Activated T-cell treated with anti-CD3 and anti-CD28 coated beads, Interleukin-2, amount 50 U/mL, for 72 hours (primary cell): ENCODE results near the gene CNEP1R1. TPM values are rescaled to one million over a fixed set of nuclear protein-coding genes. Genes with fewer than 3 reads are reported as not detected.

ENCODE experiments used
- ATAC-seq, 2 donors: fragments of 150-1000 bp; cut with Tn5 transposase; replicated peaks in 1 of 2; 2 replicates each; pipeline ENCODE4 v1.10.0; 2021; ENCODE audit warnings: moderate library complexity in 2 of 2, mild to moderate bottlenecking in 1 of 2
- DNase-seq, 2 donors: peaks; one replicate each; pipeline ENCODE4 v3.0.0; 2021 to 2022; ENCODE audit warnings: mixed read lengths in 1 of 2
- H3K27ac Mint-ChIP-seq: one replicate; pipeline ENCODE4 v1.8.0; 2022; ENCODE audit warnings: mild to moderate bottlenecking, moderate library complexity, mixed read lengths
- H3K27me3 Mint-ChIP-seq: one replicate; pipeline ENCODE4 v1.8.0; 2022; ENCODE audit warnings: low read depth, mixed read lengths
- H3K36me3 Mint-ChIP-seq, 2 donors: one replicate each; pipeline ENCODE4 v1.8.0; 2022; ENCODE audit warnings: mixed read lengths in 2 of 2, mild to moderate bottlenecking in 1 of 2; ENCODE audit not compliant: insufficient read depth in 2 of 2
- H3K4me1 Mint-ChIP-seq: one replicate; pipeline ENCODE4 v1.8.0; 2022; ENCODE audit warnings: low read depth, mixed read lengths
- H3K4me3 Mint-ChIP-seq, 2 donors: one replicate each; pipeline ENCODE4 v1.8.0; 2022; ENCODE audit warnings: mild to moderate bottlenecking in 2 of 2, mixed read lengths in 2 of 2, moderate library complexity in 2 of 2
- H3K9me3 Mint-ChIP-seq, 2 donors: one replicate each; pipeline ENCODE4 v1.8.0; 2022; ENCODE audit warnings: mixed read lengths in 2 of 2
- total RNA-seq, 2 donors: library from RNA; stranded (reverse); gene quantifications; one replicate each; pipeline ENCODE4 v1.2.3, GENCODE V29; 2022

Gene CNEP1R1, protein sequence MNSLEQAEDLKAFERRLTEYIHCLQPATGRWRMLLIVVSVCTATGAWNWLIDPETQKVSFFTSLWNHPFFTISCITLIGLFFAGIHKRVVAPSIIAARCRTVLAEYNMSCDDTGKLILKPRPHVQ
- 10 to 100 TPM; 28.6 to 30.8 TPM for total RNA-seq

DNA sequence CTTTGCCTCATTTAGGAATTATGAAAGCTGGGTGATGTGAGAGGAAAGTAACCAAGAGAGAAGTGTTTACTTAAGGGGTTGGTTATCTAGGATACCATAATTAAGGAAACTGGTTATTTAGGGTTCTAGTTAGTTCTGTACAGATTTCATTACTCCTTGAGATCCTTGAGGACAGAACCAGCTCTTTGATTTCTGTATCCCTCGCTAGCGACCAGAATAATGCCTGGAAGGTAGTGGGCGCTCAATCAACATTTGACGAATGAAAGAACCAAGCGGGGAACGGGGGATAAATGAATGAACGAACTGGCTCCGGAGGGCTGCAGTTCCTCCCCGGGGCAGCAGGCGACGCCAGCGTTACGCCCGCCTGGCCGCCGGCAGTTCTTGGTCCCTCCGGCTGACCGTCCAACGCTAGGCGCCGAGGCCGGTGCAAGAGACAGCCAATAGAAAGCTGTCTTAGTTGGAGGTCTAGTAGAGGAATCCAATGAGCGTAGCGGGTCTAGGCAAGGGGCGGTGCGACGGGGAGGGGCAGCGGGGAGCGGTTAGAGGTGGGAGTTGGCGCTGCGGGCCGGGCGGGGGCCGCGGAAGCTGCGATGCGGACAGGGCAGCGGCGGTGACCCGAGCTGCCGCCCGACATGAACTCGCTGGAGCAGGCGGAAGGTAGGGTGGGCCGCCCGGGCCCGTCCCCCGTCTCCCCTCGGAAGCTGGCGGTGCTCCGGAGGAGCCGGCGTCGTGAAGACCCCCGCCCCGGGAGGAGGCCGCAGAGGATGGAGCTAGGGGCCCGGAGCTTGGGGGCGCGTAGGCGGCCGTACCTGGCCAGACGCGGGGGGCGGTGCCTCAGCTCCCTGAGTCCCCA is at the start of gene CNEP1R1:
CNEP1R1 (plus strand) TSS at position 542 of the 853 bp plus-strand sequence; CDS start at position 633, 91 bp downstream.
- H3K27me3 Mint-ChIP-seq, result no peaks in the 10 kb centered on the region
- H3K27ac Mint-ChIP-seq, result peak within 1 kb of the TSS; percentile 93
- ATAC-seq (peak; percentile 100), DNase-seq (peak; percentile 95)
- peaks cover 30% of the 10 kb centered on the region for H3K4me1 Mint-ChIP-seq
- H3K36me3 Mint-ChIP-seq, result peaks cover 0 to 6% of the 10 kb centered on the region in 2 donors
- H3K9me3 Mint-ChIP-seq, result no peaks in the 10 kb centered on the region
- peak within 1 kb of the TSS; percentile 84 to 96 for H3K4me3 Mint-ChIP-seq

- Mint-ChIP-seq H3K27me3 (no peaks in the 10 kb centered on the region), H3K9me3 (peaks cover 0 to 5% of the 10 kb centered on the region in 2 donors), H3K36me3 (no peaks in the 10 kb centered on the region), H3K27ac (no peak overlapping the region), H3K4me3 (no peak overlapping the region), H3K4me1 (no peaks in the 10 kb centered on the region)
- ATAC-seq (no peak), DNase-seq (no peak)
These were observed 47.6 kb upstream of the CNEP1R1 start for GRCh38 chr16:49977427-49977826.

GRCh38 chr16:49978569-49979326 is 46.3 kb upstream of the CNEP1R1 start:
- no peak overlapping the region for H3K27ac Mint-ChIP-seq
- H3K27me3 Mint-ChIP-seq, result no peaks in the 10 kb centered on the region
- no peak overlapping the region for H3K4me3 Mint-ChIP-seq
- peaks cover 0 to 5% of the 10 kb centered on the region in 2 donors for H3K9me3 Mint-ChIP-seq
- no peaks in the 10 kb centered on the region for H3K4me1 Mint-ChIP-seq
- DNase-seq (no peak), ATAC-seq (no peak)
- H3K36me3 Mint-ChIP-seq, result no peaks in the 10 kb centered on the region

DNA sequence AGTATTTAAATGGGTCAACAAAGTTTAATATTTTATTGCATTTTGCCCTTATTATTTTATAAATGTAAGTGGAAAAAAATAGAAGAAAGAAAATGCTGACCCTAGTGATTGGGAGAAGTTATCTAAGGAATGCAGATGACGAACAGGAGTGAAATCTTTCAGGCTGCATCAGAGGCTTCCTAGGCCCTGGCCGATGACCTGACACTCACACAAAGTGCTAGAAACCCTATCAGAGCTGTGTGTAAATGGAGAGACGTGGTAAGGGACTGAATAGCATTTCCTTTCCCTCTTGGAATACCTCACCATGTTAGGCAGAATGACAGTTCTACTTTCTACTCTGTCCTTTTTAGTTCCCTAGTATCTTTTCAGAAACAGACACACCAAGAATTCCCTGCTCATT is 44.9 kb upstream of the CNEP1R1 start:
- no peaks in the 10 kb centered on the region for H3K36me3 Mint-ChIP-seq
- no peaks in the 10 kb centered on the region for H3K4me1 Mint-ChIP-seq
- H3K27ac Mint-ChIP-seq, result no peak overlapping the region
- no peaks in the 10 kb centered on the region for H3K27me3 Mint-ChIP-seq
- no peak overlapping the region for H3K4me3 Mint-ChIP-seq
- H3K9me3 Mint-ChIP-seq, result peaks cover 0 to 5% of the 10 kb centered on the region in 2 donors
- no peak for ATAC-seq
- DNase-seq, result no peak

GRCh38 chr16:49986351-49987124 is 38.5 kb upstream of the CNEP1R1 start:
- Mint-ChIP-seq H3K9me3 (no peaks in the 10 kb centered on the region), H3K27ac (no peak overlapping the region), H3K27me3 (peaks cover 6% of the 10 kb centered on the region), H3K4me3 (no peak overlapping the region), H3K4me1 (peaks cover 38% of the 10 kb centered on the region), H3K36me3 (no peaks in the 10 kb centered on the region)
- DNase-seq (no peak), ATAC-seq (no peak)

- ATAC-seq, result peak; percentile 86
- peak; percentile 35 to 38 for DNase-seq
- H3K36me3 Mint-ChIP-seq, result no peaks in the 10 kb centered on the region
- H3K27me3 Mint-ChIP-seq, result peaks cover 6% of the 10 kb centered on the region
- H3K27ac Mint-ChIP-seq, result peak overlapping the region; percentile 35
- no peaks in the 10 kb centered on the region for H3K9me3 Mint-ChIP-seq
- H3K4me1 Mint-ChIP-seq, result peaks cover 38% of the 10 kb centered on the region
- peak overlapping the region; percentile 72 to 74 for H3K4me3 Mint-ChIP-seq
These were observed 37.6 kb upstream of the CNEP1R1 start for GRCh38 chr16:49987381-49987780.

DNA sequence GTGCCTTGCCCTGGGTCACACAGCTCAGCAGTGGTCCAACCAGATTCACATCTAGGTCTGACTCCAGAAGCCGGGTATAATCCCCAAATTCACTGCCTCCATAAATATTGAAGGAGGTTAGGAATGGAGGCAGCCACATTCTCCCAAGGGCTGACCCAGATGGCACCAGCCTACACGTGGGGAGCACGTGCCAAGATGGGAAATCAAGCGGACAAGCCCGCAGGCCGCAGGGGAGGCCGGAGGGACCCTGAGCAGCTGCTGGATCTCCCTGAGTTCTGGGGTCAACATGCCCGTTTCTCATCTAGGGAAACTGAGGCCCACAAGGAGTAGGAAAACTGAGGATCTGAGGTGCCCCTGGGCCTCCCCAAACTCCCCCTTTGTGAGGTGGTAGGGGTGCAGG is 32.2 kb upstream of the CNEP1R1 start:
- ATAC-seq (no peak), DNase-seq (no peak)
- no peak overlapping the region for H3K27ac Mint-ChIP-seq
- H3K4me1 Mint-ChIP-seq, result peaks cover 32% of the 10 kb centered on the region
- peaks cover 30% of the 10 kb centered on the region for H3K27me3 Mint-ChIP-seq
- H3K4me3 Mint-ChIP-seq, result no peak overlapping the region
- no peaks in the 10 kb centered on the region for H3K36me3 Mint-ChIP-seq
- H3K9me3 Mint-ChIP-seq, result no peaks in the 10 kb centered on the region

DNA sequence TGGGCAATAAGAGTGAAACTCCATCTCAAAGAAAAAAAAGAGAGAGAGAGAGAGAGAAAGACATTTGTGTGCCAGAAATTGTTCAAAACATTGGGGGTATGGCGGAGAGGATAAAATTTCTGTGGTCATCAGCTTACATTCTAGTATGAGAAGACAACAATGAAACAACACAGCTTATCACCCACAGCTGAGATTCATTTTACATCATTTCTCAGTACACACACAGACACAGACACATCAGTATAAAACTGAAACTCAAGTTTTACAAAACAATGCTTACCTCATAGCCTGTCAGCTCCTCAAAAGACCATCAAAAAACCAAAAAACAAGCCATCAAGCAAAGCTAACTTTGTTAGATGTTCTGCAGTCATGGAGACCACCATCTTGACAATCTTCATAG is 31.4 kb upstream of the CNEP1R1 start:
- H3K27me3 Mint-ChIP-seq, result peaks cover 30% of the 10 kb centered on the region
- ATAC-seq (peak; percentile 96 to 98), DNase-seq (peak; percentile 7 to 13)
- peak overlapping the region; percentile 16 for H3K27ac Mint-ChIP-seq
- H3K36me3 Mint-ChIP-seq, result no peaks in the 10 kb centered on the region
- H3K9me3 Mint-ChIP-seq, result no peaks in the 10 kb centered on the region
- peaks cover 24% of the 10 kb centered on the region for H3K4me1 Mint-ChIP-seq
- H3K4me3 Mint-ChIP-seq, result peak overlapping the region; percentile 15 to 46

- H3K36me3 Mint-ChIP-seq, result no peaks in the 10 kb centered on the region
- H3K27ac Mint-ChIP-seq, result no peak overlapping the region
- H3K27me3 Mint-ChIP-seq, result peaks cover 29% of the 10 kb centered on the region
- peak overlapping the region; percentile 15 to 46 for H3K4me3 Mint-ChIP-seq
- H3K9me3 Mint-ChIP-seq, result no peaks in the 10 kb centered on the region
- no peak for ATAC-seq
- H3K4me1 Mint-ChIP-seq, result peaks cover 20% of the 10 kb centered on the region
- DNase-seq, result no peak
These were observed 31.0 kb upstream of the CNEP1R1 start for GRCh38 chr16:49994006-49994405.

GRCh38 chr16:49995720-49996119 is 29.3 kb upstream of the CNEP1R1 start:
- peaks cover 32% of the 10 kb centered on the region for H3K27me3 Mint-ChIP-seq
- no peaks in the 10 kb centered on the region for H3K36me3 Mint-ChIP-seq
- peaks cover 11% of the 10 kb centered on the region for H3K4me1 Mint-ChIP-seq
- no peak for DNase-seq
- no peak overlapping the region for H3K4me3 Mint-ChIP-seq
- H3K27ac Mint-ChIP-seq, result no peak overlapping the region
- ATAC-seq, result no peak
- H3K9me3 Mint-ChIP-seq, result no peaks in the 10 kb centered on the region

GRCh38 chr16:49997721-49998251 is 27.2 kb upstream of the CNEP1R1 start:
- Mint-ChIP-seq H3K4me1 (peaks cover 11% of the 10 kb centered on the region), H3K36me3 (no peaks in the 10 kb centered on the region), H3K27ac (no peak overlapping the region)

GRCh38 chr16:49998991-49999390 is 26.0 kb upstream of the CNEP1R1 start:
- ATAC-seq, result no peak

More at GRCh38 chr16:49997721-49998251, 27.2 kb upstream of the CNEP1R1 start:
- no peaks in the 10 kb centered on the region for H3K9me3 Mint-ChIP-seq
- no peak overlapping the region for H3K4me3 Mint-ChIP-seq
- DNase-seq, result no peak
- ATAC-seq, result no peak
- peaks cover 37% of the 10 kb centered on the region for H3K27me3 Mint-ChIP-seq

More at GRCh38 chr16:49998991-49999390, 26.0 kb upstream of the CNEP1R1 start:
- DNase-seq, result no peak
- Mint-ChIP-seq H3K27me3 (peaks cover 34% of the 10 kb centered on the region), H3K4me1 (peaks cover 2% of the 10 kb centered on the region), H3K27ac (no peak overlapping the region), H3K9me3 (no peaks in the 10 kb centered on the region), H3K4me3 (no peak overlapping the region), H3K36me3 (no peaks in the 10 kb centered on the region)
